Fibroblast of upper back skin (primary cell): ENCODE measurements around the gene IFITM10.

Source experiments
- DNase-seq: peaks from one replicate; pipeline ENCODE4 v3.0.0-alpha.2; 2013

IFITM10 gene

GRCh38 chr11:1750840-1751530 lies 590 bp upstream of the IFITM10 start:
- DNase-seq, result no peak

DNA sequence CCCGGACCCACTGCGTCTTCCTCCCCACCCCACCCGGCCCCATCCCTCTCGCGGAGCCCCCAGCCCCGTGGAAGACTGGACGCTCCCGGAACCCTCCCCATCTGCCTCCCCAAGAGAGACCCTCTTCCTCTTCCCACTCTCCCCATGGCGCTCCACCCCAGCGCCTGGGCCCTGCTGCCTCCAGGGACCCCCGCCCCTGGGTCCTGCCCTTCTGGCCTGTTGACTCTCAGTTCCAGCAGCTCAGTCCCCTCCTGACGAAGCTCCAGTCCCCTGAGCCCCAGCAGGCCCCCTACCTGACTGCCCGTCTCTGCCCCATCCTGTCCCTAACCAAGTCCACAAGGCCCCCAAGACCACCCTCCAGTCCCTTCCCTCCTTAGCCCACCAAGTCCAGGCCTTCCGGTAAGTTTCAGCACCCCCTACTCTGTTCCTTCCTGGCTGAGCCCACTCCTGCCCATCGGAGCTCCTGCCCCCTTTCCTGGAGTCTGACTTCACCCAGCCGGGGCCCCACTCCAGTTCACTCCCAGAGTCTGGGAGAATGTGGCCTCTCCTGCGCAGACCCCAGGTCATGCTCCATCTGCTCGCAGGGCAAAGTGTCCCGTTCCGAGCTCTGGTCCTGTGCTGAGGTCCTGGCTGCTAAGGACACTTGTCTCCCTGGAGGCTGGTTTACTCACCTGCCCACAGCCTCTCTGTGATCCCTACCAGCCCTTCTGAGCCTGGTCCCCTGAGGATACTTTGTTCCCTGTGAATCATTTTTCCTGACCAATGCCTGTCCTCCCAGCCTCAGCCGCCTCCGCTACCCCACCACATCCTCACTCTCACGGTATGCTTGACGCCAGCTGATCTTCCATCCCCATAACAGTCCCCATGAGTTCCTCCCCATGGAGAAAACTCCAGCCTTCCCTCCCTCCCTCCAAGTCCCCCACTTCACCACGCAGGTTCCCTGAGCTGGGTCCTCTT lies 722 bp downstream of the IFITM10 start:
- peak; percentile 86 for DNase-seq

DNA sequence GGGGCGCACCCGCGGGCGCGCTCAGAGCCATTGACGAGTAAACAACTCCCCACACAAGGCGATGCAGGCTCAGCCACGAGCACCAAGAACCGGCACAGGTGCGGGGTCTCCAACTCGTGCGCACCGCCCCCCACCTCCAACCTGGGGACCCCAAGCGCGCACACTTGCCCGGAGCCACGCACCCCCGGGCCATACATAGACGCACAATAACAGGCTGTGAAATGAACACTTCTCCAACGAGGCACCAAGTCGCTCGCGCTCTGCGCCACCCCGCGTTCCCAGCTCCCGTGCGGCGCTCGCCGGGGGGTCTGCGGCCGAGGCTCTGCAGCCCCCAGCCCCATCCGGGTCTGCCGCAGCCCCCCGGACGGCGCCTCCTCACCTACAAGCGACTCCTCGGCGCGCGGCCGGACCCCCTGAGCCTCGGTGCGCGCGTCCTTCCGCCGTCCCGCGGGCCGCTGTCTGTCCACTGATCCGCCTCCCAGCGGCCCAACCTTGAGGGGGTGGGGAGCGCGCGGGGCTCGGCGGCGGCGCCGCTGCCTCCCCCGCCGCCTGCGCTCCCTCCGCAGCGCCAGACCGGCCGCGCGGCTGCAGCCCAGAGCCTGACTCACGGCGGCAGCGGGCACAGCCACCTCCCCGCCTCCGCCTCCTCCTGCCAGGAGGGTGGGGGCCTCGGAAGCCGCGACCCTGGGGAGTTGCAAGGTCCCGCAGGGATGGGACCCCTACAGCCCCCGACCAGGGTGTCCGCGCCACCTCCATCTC lies 1.6 kb downstream of the IFITM10 start:
- DNase-seq, result peak; percentile 29

DNA sequence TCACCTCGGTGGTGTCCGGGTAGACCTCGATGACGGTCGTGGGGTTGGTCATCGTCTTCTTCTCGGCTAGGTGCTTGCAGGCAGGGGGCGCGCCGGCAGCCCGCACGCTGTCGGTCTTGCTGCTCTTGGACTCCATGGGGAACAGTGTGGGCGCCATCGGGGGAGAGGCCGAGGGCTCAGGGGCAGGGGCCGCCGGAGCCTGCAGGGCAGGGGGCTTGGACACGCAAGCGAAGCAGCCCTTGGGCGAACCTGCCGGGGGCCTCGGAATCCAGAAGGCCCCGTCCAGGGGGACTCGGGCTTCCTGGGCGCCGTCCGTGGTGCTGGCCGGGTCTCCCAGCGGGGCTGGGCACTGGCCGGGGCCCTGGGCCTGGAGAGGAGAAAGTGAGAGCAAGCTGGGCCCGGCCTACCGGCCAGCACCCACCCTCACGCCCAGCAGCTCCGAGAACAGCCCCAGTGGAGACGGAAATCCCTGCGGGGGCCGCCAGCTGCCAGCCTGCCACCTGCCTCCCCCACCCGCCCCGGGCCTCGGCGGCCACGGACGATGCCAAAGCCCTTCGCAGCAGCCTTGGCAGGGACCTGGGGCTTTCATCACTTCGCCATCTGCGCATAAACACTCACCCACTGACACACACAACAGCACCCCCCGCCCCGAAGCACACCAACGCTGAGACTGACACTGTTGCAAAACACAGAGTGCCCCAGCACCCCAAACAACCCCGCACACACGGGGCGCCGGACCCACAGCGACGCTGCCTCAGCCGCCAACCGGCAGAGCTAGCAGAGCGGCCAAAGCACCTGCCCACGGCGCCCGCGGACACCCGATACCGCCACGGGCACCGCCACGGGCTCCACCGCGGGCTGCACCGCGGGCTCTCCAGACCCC lies 2.4 kb downstream of the IFITM10 start:
- DNase-seq, result no peak

DNA sequence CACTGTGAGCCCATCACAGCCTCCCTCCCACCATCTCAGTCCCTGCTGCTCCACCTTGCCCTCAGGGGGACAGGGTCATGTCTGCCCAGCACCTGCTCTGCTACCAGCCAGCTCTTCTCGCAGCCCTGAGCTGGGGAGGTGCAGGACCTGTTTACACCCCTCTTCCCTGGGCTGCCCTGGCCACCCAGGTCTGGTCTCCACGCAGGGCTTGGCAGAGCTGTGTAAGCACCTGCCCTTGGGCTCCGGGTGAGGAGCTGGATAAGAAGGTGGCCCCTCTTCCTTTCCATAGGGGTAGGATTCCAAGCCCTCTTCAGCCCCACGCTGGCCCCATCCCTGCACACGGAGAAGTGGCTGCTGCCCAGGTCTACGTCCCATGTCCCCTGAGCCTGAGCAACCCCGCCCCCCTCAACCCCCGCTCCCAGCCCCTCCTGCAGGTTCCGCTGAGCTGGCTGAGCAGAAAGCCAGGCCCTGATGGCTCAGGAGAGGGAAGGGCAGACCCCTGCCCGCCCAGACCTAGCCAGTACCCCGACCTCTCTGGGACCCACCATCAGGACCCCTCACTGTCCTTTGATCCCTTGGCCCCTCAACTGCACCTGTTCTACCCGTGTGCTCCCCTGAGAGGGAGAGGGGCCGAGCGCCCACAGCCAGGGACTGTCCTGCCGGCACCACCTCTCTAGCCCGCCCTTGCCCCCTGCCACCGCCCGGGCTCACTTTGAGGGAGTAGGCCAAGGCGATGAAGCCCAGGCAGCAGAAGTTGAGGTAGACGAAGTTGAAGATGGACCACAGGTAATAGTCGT lies 3.2 kb downstream of the IFITM10 start:
- DNase-seq, result no peak

DNA sequence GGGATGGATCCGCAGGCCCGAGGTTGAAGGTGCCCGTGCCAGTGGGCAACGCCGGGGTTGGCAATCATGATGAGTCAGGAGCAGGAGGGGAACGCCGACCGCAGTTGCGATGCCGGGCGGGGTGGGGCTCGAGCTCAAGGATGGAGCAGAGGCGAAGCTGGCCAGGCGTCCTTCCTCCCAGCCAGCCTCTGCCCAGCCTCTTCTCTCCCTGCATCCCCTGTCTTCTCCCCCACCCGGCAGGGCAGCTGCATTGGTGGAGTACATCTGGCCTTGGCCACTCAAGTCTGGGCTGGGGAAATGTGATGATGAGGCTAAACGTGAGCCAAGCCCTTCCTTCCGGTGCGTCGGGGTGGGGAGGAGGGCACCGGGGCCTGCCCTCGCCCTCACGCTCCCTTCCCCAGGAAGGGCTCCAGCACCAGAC lies 3.9 kb downstream of the IFITM10 start:
- DNase-seq, result no peak

GRCh38 chr11:1745701-1746320 lies 4.6 kb downstream of the IFITM10 start:
- DNase-seq, result no peak

DNA sequence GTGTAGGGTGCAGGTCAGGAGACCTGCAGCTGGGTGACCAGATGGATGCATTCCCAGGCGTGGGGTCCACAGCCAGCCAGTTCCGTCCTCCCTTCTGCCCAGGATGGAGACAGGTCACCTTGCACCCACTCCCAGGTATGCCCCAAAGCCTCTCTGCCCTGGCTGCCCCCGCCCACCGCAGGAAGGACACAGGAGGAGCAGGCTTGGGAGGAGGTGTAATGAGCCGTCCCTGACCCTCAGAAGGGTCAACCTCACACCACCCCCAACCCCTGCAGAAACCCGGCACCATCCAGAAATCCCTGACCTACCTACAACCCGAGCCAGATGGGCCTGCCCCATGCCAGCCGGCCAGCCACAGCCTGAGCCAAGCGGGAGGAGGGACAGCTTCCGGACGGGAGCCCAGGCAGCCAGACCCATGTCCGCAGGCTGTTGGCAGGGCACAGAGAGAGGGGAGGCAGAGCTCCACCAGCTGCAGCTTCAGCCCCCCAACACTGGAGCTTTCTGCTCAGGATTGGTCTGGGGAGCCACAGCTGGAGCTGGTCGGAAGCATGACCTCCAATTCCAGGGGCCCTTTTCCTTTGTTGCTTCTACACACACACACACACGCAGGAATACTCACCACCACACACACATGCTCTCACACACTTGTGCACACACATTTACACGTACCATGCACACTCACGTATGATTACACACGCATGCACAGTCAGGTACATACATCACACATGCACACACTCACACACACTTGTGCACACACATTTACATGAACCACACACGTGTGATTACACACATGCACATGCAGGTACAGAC lies 5.3 kb downstream of the IFITM10 start:
- DNase-seq, result no peak

DNA sequence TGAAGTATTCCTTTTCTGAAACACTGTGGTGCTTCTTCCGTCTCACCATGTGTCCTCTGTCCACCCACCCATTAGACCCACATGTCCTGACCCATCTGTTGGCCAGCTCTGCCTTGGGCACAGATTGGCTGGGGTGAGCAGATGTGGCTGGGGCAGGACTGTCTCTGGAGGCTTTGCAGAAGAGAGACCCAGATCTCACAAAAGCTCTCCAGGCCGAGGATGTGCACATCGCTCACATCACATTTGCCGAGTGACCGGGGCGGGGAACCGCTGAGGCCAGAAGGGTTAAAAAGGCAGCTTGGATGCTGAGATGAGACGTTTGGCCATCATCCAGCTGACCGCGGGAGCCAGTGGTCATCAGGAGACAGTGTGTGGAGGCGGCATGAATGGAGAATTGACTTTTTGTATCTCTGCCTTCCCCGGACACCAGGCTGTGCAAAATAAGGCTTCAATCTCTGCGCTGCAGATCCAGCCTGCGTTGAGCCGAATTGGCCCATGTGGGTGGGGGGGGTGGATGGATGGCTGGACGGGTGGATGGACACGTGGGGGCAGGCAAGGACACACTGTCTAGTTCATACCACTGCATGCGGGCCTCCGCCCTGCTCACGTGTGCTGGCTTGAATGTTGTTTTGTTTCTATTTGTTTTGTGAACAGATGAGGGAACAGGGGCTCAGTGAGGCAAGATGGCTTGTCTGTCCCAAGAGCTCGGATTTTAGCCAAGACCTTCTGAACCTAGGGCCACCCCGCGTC lies 6.1 kb downstream of the IFITM10 start:
- no peak for DNase-seq

GRCh38 chr11:1743585-1744136 lies 6.7 kb downstream of the IFITM10 start:
- no peak for DNase-seq

DNA sequence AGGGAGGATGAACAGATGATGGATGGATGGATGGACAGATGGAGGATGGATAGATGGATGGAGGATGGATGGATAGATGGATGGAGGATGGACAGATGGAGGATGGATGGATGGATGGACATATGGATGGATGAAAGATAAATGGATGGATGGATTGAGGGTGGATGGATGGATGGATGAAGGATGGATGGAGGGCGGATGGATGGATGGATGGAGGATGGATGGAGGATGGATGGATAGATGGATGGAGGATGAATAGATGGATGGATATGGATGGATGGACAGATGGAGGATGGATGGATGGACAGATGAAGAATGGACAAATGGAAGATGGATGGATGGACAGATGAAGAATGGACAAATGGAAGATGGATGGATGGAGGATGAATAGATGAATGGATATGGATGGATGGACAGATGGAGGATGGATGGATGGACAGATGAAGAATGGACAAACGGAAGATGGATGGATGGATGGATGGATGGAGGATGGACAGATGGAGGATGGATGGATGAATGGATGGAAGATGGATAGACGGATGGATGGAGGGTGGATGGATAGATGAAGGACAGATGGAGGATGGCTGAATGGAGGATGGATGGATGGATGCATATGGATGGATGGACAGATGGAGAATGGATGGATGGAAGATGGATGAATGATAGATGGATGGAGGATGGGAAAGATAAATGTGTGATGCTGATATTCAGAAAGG lies 7.4 kb downstream of the IFITM10 start:
- no peak for DNase-seq

GRCh38 chr11:1742371-1742770 lies 8.0 kb downstream of the IFITM10 start:
- DNase-seq, result no peak

DNA sequence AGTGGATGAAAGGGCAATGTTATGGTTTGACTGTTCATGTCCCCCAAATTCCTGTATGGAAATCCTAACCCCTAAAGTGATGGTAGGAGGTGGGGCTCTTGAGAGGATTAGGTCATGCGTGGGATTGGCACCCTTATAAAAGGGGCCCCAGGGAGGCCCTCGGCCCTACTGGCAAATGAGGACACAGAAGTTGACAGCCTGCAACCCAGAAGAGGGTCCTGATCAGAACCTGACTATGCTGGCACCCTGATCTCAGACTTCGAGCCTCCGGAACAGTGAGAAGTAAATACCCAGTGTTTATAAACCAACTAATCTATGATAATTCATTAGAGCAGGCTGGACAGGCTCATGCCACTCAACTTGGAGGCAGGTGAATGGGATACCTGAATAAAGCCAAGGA lies 8.7 kb downstream of the IFITM10 start:
- no peak for DNase-seq

DNA sequence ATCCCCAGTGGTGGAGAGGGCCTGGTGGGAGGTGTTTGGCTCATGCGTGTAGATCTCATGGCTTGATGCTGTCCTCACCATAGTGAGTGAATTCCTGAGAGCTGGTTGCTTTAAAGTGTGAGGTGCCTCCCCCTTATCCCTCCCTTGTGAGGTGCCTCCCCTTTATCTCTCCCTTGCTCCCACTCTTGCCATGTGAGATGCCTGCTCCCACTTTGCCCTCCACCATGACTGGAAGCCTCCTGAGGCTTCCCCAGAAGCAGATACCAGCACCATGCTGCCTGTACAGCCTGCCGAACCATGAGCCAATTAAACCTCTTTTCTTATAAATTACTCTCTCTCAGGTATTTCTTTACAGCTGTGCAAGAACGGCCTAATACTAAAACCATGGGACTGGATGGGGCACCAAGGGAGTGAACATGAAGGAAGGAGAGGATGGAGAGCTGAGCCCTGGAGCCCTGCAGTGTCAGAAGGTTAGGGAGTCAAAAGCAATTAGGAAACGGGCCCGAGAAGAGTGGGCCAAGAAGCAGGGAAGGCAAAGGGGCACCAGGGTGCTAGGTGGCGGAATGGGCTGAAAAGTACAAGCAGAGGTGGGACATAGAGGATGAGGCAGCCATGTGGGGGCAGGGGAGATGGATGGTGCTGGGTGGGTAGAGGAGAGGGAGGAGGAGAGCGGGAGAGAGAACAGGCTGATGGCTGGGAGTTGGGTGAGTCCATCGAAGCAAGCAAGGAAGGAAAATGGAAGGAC lies 9.4 kb downstream of the IFITM10 start:
- DNase-seq, result no peak

DNA sequence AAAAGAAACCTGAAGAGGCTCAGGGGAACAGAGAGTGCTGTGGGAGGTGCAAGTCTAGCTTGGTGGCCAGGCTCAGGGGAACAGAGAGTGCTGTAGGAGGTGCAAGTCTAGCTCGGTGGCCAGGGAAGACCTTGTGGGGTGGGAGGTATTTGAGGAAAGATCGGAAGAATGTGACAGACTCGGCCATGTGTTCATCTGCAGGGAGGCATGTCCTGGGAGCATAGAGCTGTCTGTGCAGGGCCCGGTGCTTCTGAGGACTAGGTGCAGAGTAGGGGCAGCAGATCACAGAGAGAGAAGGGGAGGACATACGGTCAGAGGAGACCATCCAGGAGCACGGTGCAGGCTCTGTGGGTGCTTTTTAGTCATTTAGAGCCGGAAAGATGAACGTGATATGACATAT lies 10.8 kb downstream of the IFITM10 start:
- DNase-seq, result no peak

DNA sequence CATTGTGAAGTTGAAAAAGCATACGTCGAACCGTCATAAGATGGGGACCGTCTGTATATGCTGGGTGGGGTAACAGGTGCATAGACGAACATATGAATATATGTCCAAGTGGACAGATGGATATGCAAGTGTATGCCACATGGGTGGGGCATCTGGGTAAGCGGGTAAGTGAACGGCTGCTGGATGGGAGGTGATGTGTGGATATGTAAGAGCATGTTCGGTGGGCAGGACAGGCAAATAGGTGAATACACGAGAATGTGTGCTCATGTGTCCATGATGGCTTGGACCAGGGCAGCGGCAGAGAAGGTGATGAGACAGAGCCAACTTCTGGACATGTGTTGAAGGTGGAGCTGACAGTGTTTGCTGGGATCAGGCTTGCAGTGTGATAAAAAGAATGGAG lies 12.0 kb downstream of the IFITM10 start:
- DNase-seq, result no peak

DNA sequence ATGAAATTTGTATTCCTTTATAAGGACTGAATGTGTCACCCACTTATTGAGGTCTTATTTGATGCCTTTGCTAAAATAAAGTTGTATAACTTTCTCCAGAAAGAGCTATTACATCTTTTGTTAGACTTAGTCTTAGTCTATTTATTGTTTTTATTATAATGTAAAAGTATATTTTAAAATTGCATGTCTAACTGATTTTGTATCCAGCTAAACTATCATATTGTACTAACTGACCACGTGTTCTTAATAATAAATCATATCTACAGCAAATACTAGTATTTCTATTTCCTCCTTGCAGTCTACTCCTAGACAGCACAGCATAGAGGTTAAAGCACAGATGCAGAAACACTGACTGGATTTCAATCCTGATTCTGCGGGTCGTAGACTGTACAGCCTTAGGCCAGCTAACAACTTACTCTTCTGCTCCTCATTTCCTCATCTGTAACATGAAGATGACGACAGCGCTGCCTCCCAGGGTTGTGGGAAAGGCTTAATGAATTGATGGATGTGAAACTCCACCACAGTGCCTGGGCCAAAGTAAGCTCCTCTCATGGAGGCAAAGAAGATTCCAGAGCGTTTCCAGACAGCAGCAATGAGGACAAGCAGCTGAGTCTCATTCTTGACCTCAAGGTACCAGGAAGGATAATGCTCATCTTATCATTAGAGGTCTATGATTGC lies 13.2 kb downstream of the IFITM10 start:
- no peak for DNase-seq
